IPS-15b (cell line): ENCODE results near the gene PCGF3.

Experiments
- H3K27me3 ChIP-seq: one replicate; pipeline ENCODE4 v1.6.1; 2013; ENCODE audit warnings: low read length; ENCODE audit not compliant: control insufficient read depth, insufficient read depth
- H3K36me3 ChIP-seq: one replicate; pipeline ENCODE4 v1.6.1; 2013; ENCODE audit warnings: low read length; ENCODE audit not compliant: control insufficient read depth, insufficient read depth
- H3K4me1 ChIP-seq: one replicate; pipeline ENCODE4 v1.6.1; 2013; ENCODE audit warnings: mild to moderate bottlenecking, low read length; ENCODE audit not compliant: control insufficient read depth, insufficient read depth
- H3K4me3 ChIP-seq: one replicate; pipeline ENCODE4 v1.5.1; 2013; ENCODE audit warnings: low read depth, low read length
- H3K9ac ChIP-seq: one replicate; pipeline ENCODE4 v1.6.1; 2013; ENCODE audit warnings: low read depth, mild to moderate bottlenecking, low read length
- H3K9me3 ChIP-seq: one replicate; pipeline ENCODE4 v1.6.1; 2013; ENCODE audit warnings: mild to moderate bottlenecking, low read length; ENCODE audit not compliant: control insufficient read depth, insufficient read depth

The PCGF3 gene

GRCh38 chr4:761739-762138, 56.1 kb downstream of the PCGF3 start:
- Histone ChIP-seq H3K9me3 (no peaks in the 10 kb centered on the region), H3K27me3 (no peaks in the 10 kb centered on the region), H3K4me3 (no peak overlapping the region), H3K9ac (no peak overlapping the region), H3K36me3 (peaks cover 47% of the 10 kb centered on the region), H3K4me1 (no peaks in the 10 kb centered on the region)

GRCh38 chr4:762211-763190, 56.9 kb downstream of the PCGF3 start:
- no peaks in the 10 kb centered on the region for H3K9me3 ChIP-seq
- no peaks in the 10 kb centered on the region for H3K4me1 ChIP-seq
- peaks cover 48% of the 10 kb centered on the region for H3K36me3 ChIP-seq
- H3K9ac ChIP-seq: no peak overlapping the region
- H3K4me3 ChIP-seq: no peak overlapping the region
- no peaks in the 10 kb centered on the region for H3K27me3 ChIP-seq

DNA sequence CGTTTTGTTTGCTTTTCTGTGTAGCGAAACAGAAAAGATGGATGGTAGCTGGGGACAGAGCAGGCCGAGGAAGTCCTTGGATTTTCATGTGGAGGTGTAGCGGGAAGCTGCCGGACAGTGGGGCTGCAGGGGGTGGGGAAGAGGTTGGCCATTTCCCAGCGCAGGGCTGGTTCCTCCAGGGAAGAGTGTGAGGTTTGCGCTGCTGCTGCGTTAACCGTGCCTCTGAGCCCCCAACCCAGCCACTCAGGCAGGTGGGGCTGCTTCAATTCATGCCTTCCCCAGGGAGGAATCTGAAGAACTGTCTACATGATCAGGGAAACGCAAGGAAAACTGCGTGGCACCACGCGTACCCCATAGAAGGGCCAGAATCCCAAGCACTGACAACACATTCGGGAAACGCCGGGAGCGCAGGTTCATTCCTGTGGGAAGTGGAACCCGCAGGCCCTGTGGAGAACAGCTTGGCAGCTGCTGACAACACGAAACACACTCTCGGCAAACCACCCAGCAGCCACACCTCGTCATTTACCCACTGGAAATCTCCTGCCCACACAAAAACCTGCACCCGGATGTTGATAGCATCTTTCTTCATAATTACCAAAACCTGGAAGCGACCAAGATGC, 57.7 kb downstream of the PCGF3 start:
- H3K4me3 ChIP-seq: no peak overlapping the region
- no peaks in the 10 kb centered on the region for H3K27me3 ChIP-seq
- no peak overlapping the region for H3K9ac ChIP-seq
- H3K36me3 ChIP-seq: peaks cover 48% of the 10 kb centered on the region
- no peaks in the 10 kb centered on the region for H3K4me1 ChIP-seq
- H3K9me3 ChIP-seq: no peaks in the 10 kb centered on the region

- no peaks in the 10 kb centered on the region for H3K4me1 ChIP-seq
- peaks cover 52% of the 10 kb centered on the region for H3K36me3 ChIP-seq
- no peak overlapping the region for H3K4me3 ChIP-seq
- H3K27me3 ChIP-seq: no peaks in the 10 kb centered on the region
- H3K9ac ChIP-seq: no peak overlapping the region
- no peaks in the 10 kb centered on the region for H3K9me3 ChIP-seq
These were observed 58.3 kb downstream of the PCGF3 start for GRCh38 chr4:763922-764321.

DNA sequence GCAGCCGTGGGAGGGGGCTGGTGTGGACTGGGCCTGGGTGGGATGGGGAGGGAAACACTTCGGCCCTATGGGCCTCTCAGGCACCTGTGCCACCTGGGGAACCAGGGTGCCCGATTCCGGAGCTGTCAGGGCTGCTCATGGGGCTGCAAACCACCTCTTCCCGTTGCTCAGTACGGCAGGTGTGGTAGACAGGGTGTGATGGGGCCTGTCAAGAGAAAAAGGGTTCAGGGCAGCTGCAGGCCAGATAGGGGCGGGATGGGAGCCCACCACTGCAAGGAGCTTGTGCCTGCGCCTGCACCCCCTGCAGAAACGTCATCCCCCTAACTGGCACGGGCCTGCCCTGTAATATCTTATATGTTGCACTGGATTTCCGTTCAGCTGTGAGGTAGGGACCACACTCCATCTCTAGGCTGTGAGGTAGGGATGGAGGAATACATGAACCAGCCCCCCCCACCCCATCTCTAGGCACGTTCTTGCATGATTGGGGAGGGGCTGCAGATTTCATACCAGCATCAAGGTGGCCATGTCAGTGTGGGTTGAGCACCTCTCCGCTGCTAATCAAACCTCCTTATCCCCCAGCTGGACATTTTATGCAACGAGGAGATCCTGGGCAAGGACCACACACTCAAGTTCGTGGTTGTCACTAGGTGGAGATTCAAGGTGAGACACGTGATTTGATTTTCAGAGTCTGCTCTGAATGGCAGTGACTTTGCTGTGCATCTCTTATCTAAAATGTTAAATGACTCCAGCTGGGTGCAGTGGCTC, 59.0 kb downstream of the PCGF3 start:
- H3K9me3 ChIP-seq: no peaks in the 10 kb centered on the region
- no peak overlapping the region for H3K4me3 ChIP-seq
- H3K9ac ChIP-seq: no peak overlapping the region
- no peaks in the 10 kb centered on the region for H3K4me1 ChIP-seq
- H3K36me3 ChIP-seq: peaks cover 53% of the 10 kb centered on the region
- no peaks in the 10 kb centered on the region for H3K27me3 ChIP-seq

DNA sequence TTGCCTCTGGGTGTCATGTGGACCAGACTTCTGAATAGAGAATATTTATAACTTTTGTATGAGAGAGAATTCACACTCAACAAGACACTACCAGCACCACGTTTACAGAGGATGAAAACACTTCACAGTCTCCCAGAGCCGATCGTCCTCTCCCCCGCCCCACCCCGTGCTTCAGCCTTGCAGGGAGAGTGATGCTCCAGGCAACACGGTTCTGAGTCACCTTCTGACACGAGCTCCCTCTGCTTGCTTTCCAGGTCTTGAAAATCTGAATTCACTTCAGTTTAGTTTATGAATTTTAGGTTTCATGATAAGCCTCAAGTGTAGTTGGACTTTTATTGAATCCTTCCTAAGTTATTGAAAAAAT, 60.5 kb downstream of the PCGF3 start:
- Histone ChIP-seq H3K9ac (no peak overlapping the region), H3K4me3 (no peak overlapping the region), H3K9me3 (no peaks in the 10 kb centered on the region), H3K27me3 (no peaks in the 10 kb centered on the region), H3K36me3 (peaks cover 51% of the 10 kb centered on the region), H3K4me1 (no peaks in the 10 kb centered on the region)

- no peaks in the 10 kb centered on the region for H3K9me3 ChIP-seq
- peaks cover 47% of the 10 kb centered on the region for H3K36me3 ChIP-seq
- no peak overlapping the region for H3K4me3 ChIP-seq
- H3K9ac ChIP-seq: peak overlapping the region; percentile 16
- H3K27me3 ChIP-seq: no peaks in the 10 kb centered on the region
- H3K4me1 ChIP-seq: no peaks in the 10 kb centered on the region
These were observed 61.1 kb downstream of the PCGF3 start for GRCh38 chr4:766559-767283.

DNA sequence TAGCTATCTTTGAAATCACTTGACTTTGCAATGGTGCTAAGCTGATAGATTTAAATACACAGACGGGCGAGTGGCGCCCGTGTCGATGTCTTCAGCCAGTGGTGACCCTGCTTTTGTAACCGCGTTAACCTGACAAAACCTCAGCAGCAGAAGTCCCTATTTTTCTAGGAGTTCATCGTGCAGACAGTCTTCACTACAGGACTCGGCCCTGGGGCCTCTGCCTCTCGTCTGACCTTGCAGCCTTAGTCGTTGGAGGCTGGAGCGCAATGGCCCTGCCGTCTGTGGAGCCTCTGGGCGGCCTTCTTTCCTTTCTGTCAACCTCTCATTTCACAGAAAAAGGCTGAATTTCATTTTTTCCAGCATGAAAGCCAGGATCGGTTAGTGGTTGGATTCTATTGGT, 62.4 kb downstream of the PCGF3 start:
- Histone ChIP-seq H3K4me1 (no peaks in the 10 kb centered on the region), H3K9me3 (no peaks in the 10 kb centered on the region), H3K27me3 (no peaks in the 10 kb centered on the region), H3K9ac (no peak overlapping the region), H3K36me3 (peaks cover 44% of the 10 kb centered on the region), H3K4me3 (no peak overlapping the region)

GRCh38 chr4:768995-769394, 63.4 kb downstream of the PCGF3 start:
- Histone ChIP-seq H3K27me3 (no peaks in the 10 kb centered on the region), H3K9ac (no peak overlapping the region), H3K9me3 (no peaks in the 10 kb centered on the region), H3K4me3 (no peak overlapping the region), H3K36me3 (peaks cover 39% of the 10 kb centered on the region), H3K4me1 (no peaks in the 10 kb centered on the region)

- no peaks in the 10 kb centered on the region for H3K4me1 ChIP-seq
These were observed 63.9 kb downstream of the PCGF3 start for GRCh38 chr4:769511-769910.

DNA sequence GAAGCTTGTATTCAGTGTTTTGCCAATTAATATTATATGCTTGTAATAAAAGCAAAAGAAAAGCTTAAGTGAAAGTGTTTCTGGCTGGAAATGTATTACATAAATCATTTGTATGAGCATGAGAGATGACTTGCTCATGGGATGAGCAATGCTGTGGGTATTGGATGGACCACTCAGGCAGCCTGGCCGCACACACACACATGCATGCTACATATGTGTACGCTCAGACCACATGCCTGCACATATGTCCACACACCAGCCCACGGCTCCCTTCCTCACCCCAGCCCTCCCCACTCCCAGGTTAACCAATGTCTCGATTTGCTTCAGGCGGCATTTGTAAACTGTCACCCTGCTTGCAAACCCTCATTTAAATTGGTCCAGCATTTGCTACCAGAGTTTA, 64.4 kb downstream of the PCGF3 start:
- no peaks in the 10 kb centered on the region for H3K27me3 ChIP-seq
- no peaks in the 10 kb centered on the region for H3K9me3 ChIP-seq
- H3K36me3 ChIP-seq: peaks cover 31% of the 10 kb centered on the region
- H3K4me1 ChIP-seq: no peaks in the 10 kb centered on the region
- no peak overlapping the region for H3K4me3 ChIP-seq
- no peak overlapping the region for H3K9ac ChIP-seq

More at GRCh38 chr4:769511-769910, 63.9 kb downstream of the PCGF3 start:
- Histone ChIP-seq H3K27me3 (no peaks in the 10 kb centered on the region), H3K9me3 (no peaks in the 10 kb centered on the region), H3K9ac (no peak overlapping the region), H3K4me3 (no peak overlapping the region), H3K36me3 (peaks cover 35% of the 10 kb centered on the region)
